HepG2 (cell line): ENCODE results near the gene PPY. TPM values are rescaled to one million over a fixed set of nuclear protein-coding genes. Genes with fewer than 3 reads are reported as not detected.
A peak's percentile ranks its signal among the peaks of the same experiment; 100 is the strongest.

ENCODE experiments used
- AHDC1 ChIP-seq: sonication (generic); formaldehyde crosslinking; IDR thresholded peaks from 2 replicates; pipeline ENCODE4 v1.5.1; 2020; ENCODE audit warnings: mild to moderate bottlenecking, missing genetic modification reagents, borderline replicate concordance
- ARID2 ChIP-seq: sonication (generic); formaldehyde crosslinking; IDR thresholded peaks from 2 replicates; pipeline ENCODE4 v1.8.1; 2022; ENCODE audit warnings: mild to moderate bottlenecking, missing genetic modification reagents, borderline replicate concordance
- IRX3 ChIP-seq: sonication (generic); formaldehyde crosslinking; IDR thresholded peaks from 2 replicates; pipeline ENCODE4 v1.8.1; 2023; ENCODE audit warnings: mild to moderate bottlenecking, low read depth, missing genetic modification reagents, borderline replicate concordance
- KLF12 ChIP-seq: sonication (generic); formaldehyde crosslinking; IDR thresholded peaks from 2 replicates; pipeline ENCODE4 v1.4.0; 2020; ENCODE audit warnings: missing genetic modification reagents, borderline replicate concordance
- MAX ChIP-seq: IDR thresholded peaks from 2 replicates; pipeline ENCODE4 v1.6.1; 2012; ENCODE audit warnings: inconsistent platforms
- MTF2 ChIP-seq: sonication (generic); formaldehyde crosslinking; IDR thresholded peaks from 2 replicates; pipeline ENCODE4 v1.5.0; 2020; ENCODE audit warnings: missing genetic modification reagents, borderline replicate concordance
- RBAK ChIP-seq: sonication (generic); formaldehyde crosslinking; IDR thresholded peaks from 2 replicates; pipeline ENCODE4 v1.5.1; 2020; ENCODE audit warnings: mild to moderate bottlenecking, missing genetic modification reagents
- SKIL ChIP-seq: sonication (generic); formaldehyde crosslinking; IDR thresholded peaks from 2 replicates; pipeline ENCODE4 v1.8.0; 2022; ENCODE audit warnings: missing genetic modification reagents, mild to moderate bottlenecking, moderate library complexity, borderline replicate concordance
- SNRNP70 ChIP-seq: fragments of 200-400 bp; formaldehyde crosslinking; IDR thresholded peaks from 2 replicates; pipeline ENCODE4 v1.6.1; 2017; ENCODE audit warnings: mild to moderate bottlenecking, low read depth, low read length, moderate library complexity
- TMF1 ChIP-seq: sonication (generic); formaldehyde crosslinking; IDR thresholded peaks from 2 replicates; pipeline ENCODE4 v1.8.1; 2022; ENCODE audit warnings: low read depth, missing genetic modification reagents
- YY1 ChIP-seq: IDR thresholded peaks from 2 replicates; pipeline ENCODE4 v1.6.1; 2011; ENCODE audit warnings: low read length, low read depth, moderate library complexity, mild to moderate bottlenecking; ENCODE audit not compliant: insufficient read depth, insufficient replicate concordance
- ZBTB33 ChIP-seq: sonication (generic); formaldehyde crosslinking; IDR thresholded peaks from 2 replicates; pipeline ENCODE4 v1.4.0; 2020; ENCODE audit warnings: missing genetic modification reagents
- ZBTB34 ChIP-seq: sonication (generic); formaldehyde crosslinking; IDR thresholded peaks from 2 replicates; pipeline ENCODE4 v1.8.0; 2022; ENCODE audit warnings: mild to moderate bottlenecking, missing genetic modification reagents
- ZNF605 ChIP-seq: sonication (generic); formaldehyde crosslinking; IDR thresholded peaks from 2 replicates; pipeline ENCODE4 v1.8.0; 2022; ENCODE audit warnings: mild to moderate bottlenecking, missing genetic modification reagents
- ZNF749 ChIP-seq: sonication (generic); formaldehyde crosslinking; IDR thresholded peaks from 2 replicates; pipeline ENCODE4 v1.8.0; 2022; ENCODE audit warnings: mild to moderate bottlenecking, missing genetic modification reagents, moderate library complexity, borderline replicate concordance
- polyA plus RNA-seq, 8 experiments: library from polyadenylated mRNA; depleted of rRNA in 3 of 8; stranded (reverse) in 7 of 8; unstranded in 1 of 8; fragments of >200 nt; fragmentation: Illumina TruSeq in 4 of 8; extraction: Trizol in 4 of 8; gene quantifications; 2 replicates each; pipeline versions ENCODE4 v1.2.1 to v1.2.3, GENCODE V29; 2011 to 2016; ENCODE audit warnings: low read depth in 4 of 8, missing spikeins in 1 of 8, mixed read lengths in 1 of 8; ENCODE audit not compliant: insufficient read depth in 1 of 8
- total RNA-seq, 5 experiments: library from RNA; depleted of rRNA; stranded (reverse); fragments of >200 nt; fragmentation: Illumina TruSeq; extraction: Trizol; gene quantifications; 2 replicates each; pipeline ENCODE4 v1.2.3, GENCODE V29; 2016; ENCODE audit warnings: low read depth in 1 of 5

The PPY gene
- total and polyA plus RNA-seq, 2 of the 13 experiments (the other 11 are each of a cell fraction or from before 2014, with no cell fraction given) = not detected

- TF ChIP-seq ZNF605 (peak; percentile 99), ARID2 (CRISPR knock-in tag) (no peak), ZNF749 (peak; percentile 82; the same call in 1 of the 2 replicates), RBAK (CRISPR knock-in tag) (no peak), IRX3 (no peak; the same call in 1 of the 2 replicates), SNRNP70 (no peak), KLF12 (CRISPR knock-in tag) (peak; percentile 47; the same call in 1 of the 2 replicates), SKIL (CRISPR knock-in tag) (peak; percentile 99), YY1 (peak; percentile 61), MAX (peak; percentile 84), MTF2 (CRISPR knock-in tag) (peak; percentile 92; the same call in 1 of the 2 replicates), TMF1 (CRISPR knock-in tag) (no peak), ZBTB34 (CRISPR knock-in tag) (no peak), ZBTB33 (no peak), AHDC1 (CRISPR knock-in tag) (peak; percentile 88)
Observed at GRCh38 chr17:43983515-43984411, 41.5 kb upstream of the PPY start (continued).
